WERI-Rb-1 (cell line): ENCODE measurements around the gene ENPP3.

ENCODE experiments used
- DNase-seq: peaks from one replicate; pipeline ENCODE4 v3.0.0-alpha.2; 2020
- H3K27ac ChIP-seq: fragments of 250-450 bp; sonication (Bioruptor Pico); 2 replicates; pipeline ENCODE4 v1.5.1; 2020; ENCODE audit warnings: mild to moderate bottlenecking, moderate library complexity
- H3K27me3 ChIP-seq: fragments of 250-450 bp; sonication (Bioruptor Pico); 2 replicates; pipeline ENCODE4 v1.5.1; 2021; ENCODE audit warnings: mild to moderate bottlenecking, low read depth, moderate library complexity; ENCODE audit not compliant: insufficient read depth, severe bottlenecking
- H3K36me3 ChIP-seq: fragments of 250-450 bp; sonication (Bioruptor Pico); 2 replicates; pipeline ENCODE4 v1.5.1; 2020; ENCODE audit warnings: mild to moderate bottlenecking, moderate library complexity
- H3K4me3 ChIP-seq: 2 replicates; pipeline ENCODE4 v1.5.1; 2011; ENCODE audit warnings: low read depth, mild to moderate bottlenecking, control low read depth, low read length
- H3K9me3 ChIP-seq: fragments of 250-450 bp; sonication (Bioruptor Pico); 2 replicates; pipeline ENCODE4 v1.5.1; 2021; ENCODE audit warnings: mild to moderate bottlenecking, moderate library complexity; ENCODE audit not compliant: severe bottlenecking
- TF ChIP-seq, protein P1 (sequence below): IDR thresholded peaks from 2 replicates; pipeline ENCODE4 v1.5.1; 2011; ENCODE audit warnings: low read depth, mild to moderate bottlenecking, control low read depth, inconsistent platforms, low read length

ENPP3 gene

DNA sequence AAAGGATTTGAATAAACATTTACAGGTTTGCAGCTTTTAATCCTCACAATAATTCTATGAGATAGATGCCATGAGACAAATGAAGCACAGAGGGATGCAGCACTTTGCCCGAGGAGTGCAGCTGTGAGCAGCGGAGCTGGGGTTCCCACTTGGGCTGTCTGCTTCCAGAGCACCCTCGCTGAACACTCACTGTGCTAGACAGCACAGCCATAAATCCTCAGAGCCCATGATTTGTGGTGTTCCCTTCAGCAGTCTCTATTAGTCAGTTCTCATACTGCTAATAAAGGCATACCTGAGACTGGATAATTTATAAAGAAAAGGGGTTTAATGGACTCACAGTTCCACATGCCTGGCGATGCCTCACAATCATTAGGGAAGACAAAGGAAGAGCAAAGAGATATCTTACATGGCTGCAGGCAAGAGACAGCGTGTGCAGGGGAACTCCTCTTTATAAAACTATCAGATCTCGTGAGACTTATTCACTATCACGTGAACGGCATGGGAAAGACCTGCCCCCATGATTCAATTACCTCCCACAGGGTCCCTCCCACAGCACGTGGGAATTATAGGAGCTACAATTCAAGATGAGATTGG, 99.0 kb downstream of the ENPP3 start:
- Histone ChIP-seq H3K27ac (no peak overlapping the region), H3K36me3 (no peaks in the 10 kb centered on the region), H3K9me3 (no peaks in the 10 kb centered on the region), H3K4me3 (no peak overlapping the region), H3K27me3 (peaks cover 6% of the 10 kb centered on the region)
- TF ChIP-seq, protein P1, sequence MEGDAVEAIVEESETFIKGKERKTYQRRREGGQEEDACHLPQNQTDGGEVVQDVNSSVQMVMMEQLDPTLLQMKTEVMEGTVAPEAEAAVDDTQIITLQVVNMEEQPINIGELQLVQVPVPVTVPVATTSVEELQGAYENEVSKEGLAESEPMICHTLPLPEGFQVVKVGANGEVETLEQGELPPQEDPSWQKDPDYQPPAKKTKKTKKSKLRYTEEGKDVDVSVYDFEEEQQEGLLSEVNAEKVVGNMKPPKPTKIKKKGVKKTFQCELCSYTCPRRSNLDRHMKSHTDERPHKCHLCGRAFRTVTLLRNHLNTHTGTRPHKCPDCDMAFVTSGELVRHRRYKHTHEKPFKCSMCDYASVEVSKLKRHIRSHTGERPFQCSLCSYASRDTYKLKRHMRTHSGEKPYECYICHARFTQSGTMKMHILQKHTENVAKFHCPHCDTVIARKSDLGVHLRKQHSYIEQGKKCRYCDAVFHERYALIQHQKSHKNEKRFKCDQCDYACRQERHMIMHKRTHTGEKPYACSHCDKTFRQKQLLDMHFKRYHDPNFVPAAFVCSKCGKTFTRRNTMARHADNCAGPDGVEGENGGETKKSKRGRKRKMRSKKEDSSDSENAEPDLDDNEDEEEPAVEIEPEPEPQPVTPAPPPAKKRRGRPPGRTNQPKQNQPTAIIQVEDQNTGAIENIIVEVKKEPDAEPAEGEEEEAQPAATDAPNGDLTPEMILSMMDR: no peak
- no peak for DNase-seq

DNA sequence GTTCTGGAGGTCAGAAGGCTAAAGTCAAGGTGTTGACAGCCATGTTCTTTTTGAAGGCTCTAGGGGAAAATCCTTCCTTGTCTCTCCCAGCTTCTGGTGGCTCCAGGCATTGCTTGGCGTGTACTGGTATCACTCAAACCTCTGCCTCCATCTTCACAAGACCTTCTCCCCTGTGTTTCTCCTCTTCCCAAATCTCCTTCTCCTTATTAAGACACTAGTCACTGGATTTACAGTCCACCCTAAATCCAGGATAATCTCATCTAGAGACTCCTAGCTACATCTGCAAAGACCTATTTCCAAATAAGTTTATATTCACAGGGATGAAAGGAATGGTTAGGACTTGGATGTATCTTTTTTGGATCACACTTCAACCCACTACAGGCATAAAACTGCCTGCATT, 99.7 kb downstream of the ENPP3 start:
- no peaks in the 10 kb centered on the region for H3K36me3 ChIP-seq
- no peak for DNase-seq
- peaks cover 6% of the 10 kb centered on the region for H3K27me3 ChIP-seq
- H3K27ac ChIP-seq: no peak overlapping the region
- no peaks in the 10 kb centered on the region for H3K9me3 ChIP-seq
- H3K4me3 ChIP-seq: no peak overlapping the region
- TF ChIP-seq, protein P1: no peak

DNA sequence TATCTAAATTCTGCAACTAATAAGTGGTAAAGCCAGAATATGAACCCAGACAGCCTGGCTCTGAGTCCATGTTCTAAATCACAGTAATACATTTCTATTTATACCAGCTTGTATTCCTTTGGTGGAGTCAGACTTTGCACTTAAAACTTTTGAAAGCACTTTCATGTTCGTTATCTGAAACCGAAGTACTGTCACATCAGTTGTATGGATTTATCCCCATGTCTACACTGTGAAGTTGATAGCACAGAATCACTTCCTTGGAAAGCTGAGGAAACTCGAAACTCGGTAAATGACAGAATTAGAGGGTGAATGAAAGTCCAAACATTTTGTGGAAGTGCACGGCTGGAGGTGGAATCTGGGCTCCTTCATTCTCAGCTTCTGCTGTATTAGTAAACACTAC, 102.0 kb downstream of the ENPP3 start:
- H3K36me3 ChIP-seq: no peaks in the 10 kb centered on the region
- H3K9me3 ChIP-seq: no peaks in the 10 kb centered on the region
- DNase-seq: no peak
- H3K4me3 ChIP-seq: no peak overlapping the region
- peaks cover 3% of the 10 kb centered on the region for H3K27me3 ChIP-seq
- TF ChIP-seq, protein P1: no peak
- no peak overlapping the region for H3K27ac ChIP-seq

DNA sequence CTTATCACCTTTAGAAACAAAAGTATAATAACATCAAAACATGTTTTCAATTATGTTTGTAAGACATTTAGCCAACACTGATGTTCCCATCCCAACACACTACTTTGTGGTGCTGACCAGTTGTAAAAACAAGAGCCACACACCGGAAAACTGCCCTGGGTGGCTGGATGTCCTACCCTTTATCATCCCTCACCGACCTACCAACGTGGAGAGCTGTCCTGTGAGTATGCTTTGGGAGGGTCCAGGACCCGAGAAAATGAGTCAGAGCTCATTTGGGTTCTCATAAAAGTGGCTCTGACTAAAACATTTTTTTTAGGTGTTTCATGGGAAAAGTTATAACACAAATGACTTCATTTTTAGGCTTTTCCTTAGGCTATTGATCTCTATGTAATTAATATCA, 103.1 kb downstream of the ENPP3 start:
- H3K27me3 ChIP-seq: peaks cover 3% of the 10 kb centered on the region
- H3K4me3 ChIP-seq: no peak overlapping the region
- H3K27ac ChIP-seq: no peak overlapping the region
- DNase-seq: no peak
- H3K36me3 ChIP-seq: no peaks in the 10 kb centered on the region
- TF ChIP-seq, protein P1: no peak
- no peaks in the 10 kb centered on the region for H3K9me3 ChIP-seq

DNA sequence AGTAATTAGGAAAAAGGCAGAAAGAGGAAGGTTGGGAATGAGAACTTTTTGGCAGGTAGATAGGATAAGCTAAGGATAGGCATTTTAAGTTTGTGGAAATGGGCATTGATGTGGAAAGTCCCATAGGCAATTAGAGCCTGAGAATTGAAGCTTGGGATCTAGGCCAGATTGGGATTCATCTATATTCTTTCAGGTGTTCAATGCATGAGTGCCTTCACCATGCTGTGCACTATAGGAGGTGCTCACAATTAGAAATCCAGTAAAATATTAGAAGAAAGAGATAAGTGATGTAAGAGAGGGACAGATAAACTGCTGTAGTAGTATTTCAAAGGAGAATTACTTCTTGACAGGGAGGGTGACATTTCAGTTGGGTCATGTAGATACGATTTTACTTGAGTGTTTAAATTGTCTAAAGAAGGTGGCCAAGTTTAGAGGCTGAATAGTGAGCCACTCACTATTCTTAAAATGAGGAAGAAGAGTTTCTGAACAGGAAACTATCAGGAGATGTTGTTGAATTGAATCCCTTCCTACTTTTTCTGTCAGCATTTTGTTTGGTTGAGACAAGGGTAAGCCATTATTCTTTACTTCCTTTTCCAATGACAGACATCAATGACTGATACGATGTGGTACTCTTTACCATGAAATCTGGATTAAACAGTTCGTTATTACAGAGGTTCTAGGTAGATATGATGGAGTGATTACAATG, 104.7 kb downstream of the ENPP3 start:
- TF ChIP-seq, protein P1: no peak
- Histone ChIP-seq H3K27me3 (peaks cover 3% of the 10 kb centered on the region), H3K27ac (no peak overlapping the region), H3K9me3 (no peaks in the 10 kb centered on the region), H3K4me3 (no peak overlapping the region), H3K36me3 (no peaks in the 10 kb centered on the region)
- DNase-seq: no peak
